Gastroesophageal sphincter (tissue), 3 donors: ENCODE measurements around the gene UCKL1.

Experiments
- EP300 ChIP-seq: sonication (generic); formaldehyde crosslinking; IDR thresholded peaks from one replicate; pipeline ENCODE4 v1.6.1; 2017; ENCODE audit warnings: antibody characterized with exemption, mild to moderate bottlenecking
- POLR2A ChIP-seq, 2 donors: fragments of 450-650 bp; IDR thresholded peaks; one replicate each; pipeline ENCODE4 v1.6.1; 2017; ENCODE audit warnings: antibody characterized with exemption in 2 of 2, mild to moderate bottlenecking in 2 of 2, moderate library complexity in 1 of 2
- POLR2AphosphoS5 ChIP-seq: sonication (generic); formaldehyde crosslinking; IDR thresholded peaks from one replicate; pipeline ENCODE4 v1.6.1; 2017; ENCODE audit warnings: antibody characterized with exemption
- TF ChIP-seq, protein P1 (sequence below), 4 experiments: fragments of 200-600 bp in 2 of 4; fragments of 450-650 bp in 2 of 4; sonication (generic) in 1 of 4; IDR thresholded peaks; one replicate each; pipeline ENCODE4 v1.5.1; 2017 to 2019; ENCODE audit warnings: antibody characterized with exemption in 4 of 4, mild to moderate bottlenecking in 2 of 4, moderate library complexity in 2 of 4

DNA sequence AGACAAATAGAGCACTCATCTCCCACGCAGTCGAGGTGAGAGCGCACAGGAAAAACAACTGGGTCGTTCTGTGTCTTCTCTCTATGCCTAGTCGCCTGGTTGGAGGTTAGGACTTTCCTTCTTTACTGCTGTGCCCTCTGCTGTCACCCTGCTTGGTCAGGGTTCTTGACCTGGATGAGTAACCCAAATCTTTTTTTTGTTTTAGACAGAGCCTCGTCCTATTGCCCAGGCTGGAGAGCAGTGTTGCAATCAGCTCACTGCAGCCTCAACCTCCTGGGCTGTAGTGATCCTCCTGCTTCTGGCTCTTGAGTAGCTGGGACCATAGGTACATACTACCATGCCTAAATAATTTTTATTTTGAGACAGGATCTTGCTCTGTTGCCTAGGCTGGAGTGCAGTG is 49.2 kb upstream of the UCKL1 start:
- TF ChIP-seq, protein P1, sequence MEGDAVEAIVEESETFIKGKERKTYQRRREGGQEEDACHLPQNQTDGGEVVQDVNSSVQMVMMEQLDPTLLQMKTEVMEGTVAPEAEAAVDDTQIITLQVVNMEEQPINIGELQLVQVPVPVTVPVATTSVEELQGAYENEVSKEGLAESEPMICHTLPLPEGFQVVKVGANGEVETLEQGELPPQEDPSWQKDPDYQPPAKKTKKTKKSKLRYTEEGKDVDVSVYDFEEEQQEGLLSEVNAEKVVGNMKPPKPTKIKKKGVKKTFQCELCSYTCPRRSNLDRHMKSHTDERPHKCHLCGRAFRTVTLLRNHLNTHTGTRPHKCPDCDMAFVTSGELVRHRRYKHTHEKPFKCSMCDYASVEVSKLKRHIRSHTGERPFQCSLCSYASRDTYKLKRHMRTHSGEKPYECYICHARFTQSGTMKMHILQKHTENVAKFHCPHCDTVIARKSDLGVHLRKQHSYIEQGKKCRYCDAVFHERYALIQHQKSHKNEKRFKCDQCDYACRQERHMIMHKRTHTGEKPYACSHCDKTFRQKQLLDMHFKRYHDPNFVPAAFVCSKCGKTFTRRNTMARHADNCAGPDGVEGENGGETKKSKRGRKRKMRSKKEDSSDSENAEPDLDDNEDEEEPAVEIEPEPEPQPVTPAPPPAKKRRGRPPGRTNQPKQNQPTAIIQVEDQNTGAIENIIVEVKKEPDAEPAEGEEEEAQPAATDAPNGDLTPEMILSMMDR (IDR thresholded peaks at IDR 0.05) = no peak
- TF ChIP-seq EP300 (no peak), POLR2A (IDR thresholded peaks at IDR 0.05) (no peak), POLR2AphosphoS5 (no peak)
